ENCODE data around the gene ABCA7. TPM values are rescaled to one million over a fixed set of nuclear protein-coding genes. Genes with fewer than 3 reads are reported as not detected.
A peak's percentile ranks its signal among the peaks of the same experiment; 100 is the strongest.

ABCA7 gene
- total and polyA plus RNA-seq, 2 of the 13 experiments (the other 11 are each of a cell fraction or from before 2014, with no cell fraction given) = 4.4 to 32.4 TPM

- TF ChIP-seq ZBTB49 (CRISPR knock-in tag; IDR thresholded peaks at IDR 0.05; ENCODE audit: borderline replicate concordance) (no peak), NAIF1 (CRISPR knock-in tag; IDR thresholded peaks at IDR 0.05; ENCODE audit: borderline replicate concordance) (no peak), MAX (IDR thresholded peaks at IDR 0.05) (no peak), MAZ (IDR thresholded peaks at IDR 0.05; ENCODE audit: borderline replicate concordance, low read depth, low read length) (no peak), MAZ (CRISPR knock-in tag; IDR thresholded peaks at IDR 0.05; ENCODE audit: low read depth) (no peak), TBL1XR1 (IDR thresholded peaks at IDR 0.05; ENCODE audit: borderline replicate concordance, low read length, partially characterized antibody) (no peak), ZNF609 (CRISPR knock-in tag; IDR thresholded peaks at IDR 0.05; ENCODE audit: borderline replicate concordance) (no peak), NFE2L2 (IDR thresholded peaks at IDR 0.05; ENCODE audit: low read length) (no peak), ZNF576 (CRISPR knock-in tag; IDR thresholded peaks at IDR 0.05) (no peak), ZFP36 (IDR thresholded peaks at IDR 0.05; ENCODE audit: borderline replicate concordance, low read depth, low read length, partially characterized antibody) (no peak), RAD21 (CRISPR knock-in tag; IDR thresholded peaks at IDR 0.05) (no peak), PAF1 (CRISPR knock-in tag; IDR thresholded peaks at IDR 0.05) (0 out of 2 replicates have a peak, but pooled peaks have one; percentile 50), ZBTB1 (CRISPR knock-in tag; IDR thresholded peaks at IDR 0.05; ENCODE audit: borderline replicate concordance) (no peak), ZNF704 (CRISPR knock-in tag; IDR thresholded peaks at IDR 0.05; ENCODE audit: borderline replicate concordance) (no peak), DZIP1 (CRISPR knock-in tag; IDR thresholded peaks at IDR 0.05) (no peak)
Measured at GRCh38 chr19:996051-996838, 43.7 kb upstream of the ABCA7 start (continued).

Data from HepG2 (cell line).